SK-N-SH (cell line): ENCODE data around the gene SHCBP1.

Experiments
- CHD2 ChIP-seq: fragments of 150-350 bp; IDR thresholded peaks from 2 replicates; pipeline ENCODE4 v1.6.1; 2018; ENCODE audit warnings: low read length; ENCODE audit not compliant: partially characterized antibody
- CTCF ChIP-seq: fragments of 200-600 bp; sonication (generic); IDR thresholded peaks from 2 replicates; pipeline ENCODE4 v1.6.1; 2017; ENCODE audit warnings: antibody characterized with exemption, mild to moderate bottlenecking, moderate library complexity
- EP300 ChIP-seq, 2 experiments: IDR thresholded peaks; 2 replicates each; pipeline versions ENCODE4 v1.4.0 to v1.6.1; 2012; ENCODE audit warnings: borderline replicate concordance in 1 of 2, low read depth in 1 of 2, low read length in 1 of 2
- NFIC ChIP-seq: IDR thresholded peaks from 2 replicates; pipeline ENCODE4 v1.4.0; 2012; ENCODE audit warnings: borderline replicate concordance
- PBX3 ChIP-seq: IDR thresholded peaks from 2 replicates; pipeline ENCODE4; 2012
- REST ChIP-seq: IDR thresholded peaks from 2 replicates; pipeline ENCODE4 v1.6.1; 2012; ENCODE audit warnings: mild to moderate bottlenecking, low read depth, low read length, moderate library complexity
- SIN3A ChIP-seq: IDR thresholded peaks from 2 replicates; pipeline ENCODE4 v1.6.1; 2012; ENCODE audit warnings: low read depth, mild to moderate bottlenecking, low read length, moderate library complexity, borderline replicate concordance
- YY1 ChIP-seq: IDR thresholded peaks from 2 replicates; pipeline ENCODE4 v1.4.0; 2012; ENCODE audit warnings: low read depth, mild to moderate bottlenecking

DNA sequence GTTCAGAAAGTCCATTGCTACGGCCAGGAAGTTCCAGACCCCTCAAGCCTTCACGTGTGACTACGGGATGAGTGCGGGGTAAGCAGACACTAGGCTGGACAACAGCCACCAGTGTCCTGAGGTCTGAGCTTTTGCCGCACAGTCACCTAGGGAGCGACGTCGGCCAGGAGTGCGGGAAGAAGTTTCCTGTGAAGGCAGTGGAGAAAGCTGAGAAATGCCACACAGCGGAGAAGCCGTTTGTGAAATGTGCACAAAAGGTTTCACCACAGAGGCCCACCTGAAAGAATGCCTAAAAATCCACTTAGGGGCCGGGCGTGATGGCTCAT is 47.4 kb downstream of the SHCBP1 start:
- no peak for TF ChIP-seq CTCF
- no peak for TF ChIP-seq YY1
- no peak for TF ChIP-seq EP300 (IDR thresholded peaks at IDR 0.05; ENCODE audit: borderline replicate concordance in 1 of 2, low read depth in 1 of 2, low read length in 1 of 2)
- no peak for TF ChIP-seq CHD2
- no peak for TF ChIP-seq REST
- TF ChIP-seq SIN3A = no peak
- TF ChIP-seq NFIC = no peak
- no peak for TF ChIP-seq PBX3
